H9 (cell line): Measurements from ENCODE around the gene NECAB3. TPM values are rescaled to one million over a fixed set of nuclear protein-coding genes. Genes with fewer than 3 reads are reported as not detected.

Experiments used
- DNase-seq: peaks from one replicate; pipeline ENCODE4 v3.0.0-alpha.2; 2017
- H2AFZ ChIP-seq: one replicate; pipeline ENCODE4 v1.6.1; 2013; ENCODE audit warnings: mild to moderate bottlenecking, low read length, control low read depth, moderate library complexity
- H2AK5ac ChIP-seq: 2 replicates; pipeline ENCODE4 v1.6.1; 2013; ENCODE audit warnings: low read length, control low read depth, mixed read lengths; ENCODE audit not compliant: insufficient read length
- H2BK120ac ChIP-seq: one replicate; pipeline ENCODE4 v1.6.1; 2013; ENCODE audit warnings: low read depth, mild to moderate bottlenecking, low read length, control low read depth, inconsistent platforms; ENCODE audit not compliant: poor library complexity, severe bottlenecking
- H2BK12ac ChIP-seq: 2 replicates; pipeline ENCODE4 v1.6.1; 2013; ENCODE audit warnings: low read length, control low read depth, mixed read lengths, low read depth; ENCODE audit not compliant: insufficient read length
- H2BK15ac ChIP-seq: 2 replicates; pipeline ENCODE4 v1.6.1; 2013; ENCODE audit warnings: low read depth, low read length, control low read depth
- H2BK20ac ChIP-seq: one replicate; pipeline ENCODE4 v1.6.1; 2013; ENCODE audit warnings: low read depth, mild to moderate bottlenecking, low read length, control low read depth, inconsistent platforms; ENCODE audit not compliant: poor library complexity, severe bottlenecking
- H2BK5ac ChIP-seq: 2 replicates; pipeline ENCODE4 v1.6.1; 2013; ENCODE audit warnings: low read length, control low read depth, mixed read lengths; ENCODE audit not compliant: insufficient read length
- H3K14ac ChIP-seq: 2 replicates; pipeline ENCODE4 v1.6.1; 2013; ENCODE audit warnings: low read length, control low read depth; ENCODE audit not compliant: insufficient read depth
- H3K18ac ChIP-seq: 2 replicates; pipeline ENCODE4 v1.6.1; 2013; ENCODE audit warnings: low read depth, mild to moderate bottlenecking, mixed read lengths, low read length, control low read depth; ENCODE audit not compliant: insufficient read length
- H3K23ac ChIP-seq: 2 replicates; pipeline ENCODE4 v1.6.1; 2013; ENCODE audit warnings: low read length, control low read depth, mixed read lengths, low read depth; ENCODE audit not compliant: insufficient read length
- H3K23me2 ChIP-seq: 2 replicates; pipeline ENCODE4 v1.6.1; 2013; ENCODE audit warnings: low read depth, mild to moderate bottlenecking, mixed read lengths, low read length, control low read depth; ENCODE audit not compliant: insufficient read length, poor library complexity, severe bottlenecking
- H3K27ac ChIP-seq: 2 replicates; pipeline ENCODE4 v1.5.1; 2013; ENCODE audit warnings: low read length, control low read depth, mixed read lengths, low read depth; ENCODE audit not compliant: insufficient read length
- H3K27me3 ChIP-seq: 2 replicates; pipeline ENCODE4 v1.6.1; 2013; ENCODE audit warnings: low read length, control low read depth, inconsistent platforms; ENCODE audit not compliant: insufficient read depth
- H3K4ac ChIP-seq: 2 replicates; pipeline ENCODE4 v1.6.1; 2013; ENCODE audit warnings: low read depth, mild to moderate bottlenecking, control low read depth, inconsistent platforms, low read length, moderate library complexity
- H3K4me1 ChIP-seq: 2 replicates; pipeline ENCODE4 v1.6.1; 2013; ENCODE audit warnings: low read length, control low read depth, inconsistent platforms; ENCODE audit not compliant: insufficient read depth
- H3K4me2 ChIP-seq: 2 replicates; pipeline ENCODE4 v1.6.1; 2013; ENCODE audit warnings: low read length, control low read depth, mixed read lengths; ENCODE audit not compliant: insufficient read length, insufficient read depth
- H3K56ac ChIP-seq: 2 replicates; pipeline ENCODE4 v1.6.1; 2013; ENCODE audit warnings: low read depth, mild to moderate bottlenecking, mixed read lengths, low read length, control low read depth; ENCODE audit not compliant: insufficient read length
- H3K79me1 ChIP-seq: 2 replicates; pipeline ENCODE4 v1.6.1; 2013; ENCODE audit warnings: low read depth, mild to moderate bottlenecking, moderate library complexity, low read length, control low read depth, inconsistent platforms; ENCODE audit not compliant: insufficient read depth, poor library complexity, severe bottlenecking
- H3K79me2 ChIP-seq: 2 replicates; pipeline ENCODE4 v1.6.1; 2013; ENCODE audit warnings: low read length, control low read depth, inconsistent platforms; ENCODE audit not compliant: insufficient read depth
- H3K9ac ChIP-seq: 2 replicates; pipeline ENCODE4 v1.6.1; 2013; ENCODE audit warnings: low read length, control low read depth, mixed read lengths; ENCODE audit not compliant: insufficient read length; ENCODE audit errors: extremely low read depth
- H3K9me3 ChIP-seq: one replicate; pipeline ENCODE4 v1.6.1; 2013; ENCODE audit warnings: low read depth, low read length, inconsistent platforms; ENCODE audit not compliant: control insufficient read depth
- H3T11ph ChIP-seq: one replicate; pipeline ENCODE4 v1.6.1; 2013; ENCODE audit warnings: mild to moderate bottlenecking, low read length, control low read depth, inconsistent platforms
- H4K20me1 ChIP-seq: one replicate; pipeline ENCODE4 v1.6.1; 2013; ENCODE audit not compliant: control insufficient read depth, insufficient read length, insufficient read depth
- H4K5ac ChIP-seq: 2 replicates; pipeline ENCODE4 v1.6.1; 2013; ENCODE audit warnings: low read depth, mild to moderate bottlenecking, mixed read lengths, low read length, control low read depth; ENCODE audit not compliant: insufficient read length
- H4K8ac ChIP-seq: replicated peaks from 2 replicates; pipeline ENCODE4 v1.6.1; 2013; ENCODE audit warnings: low read length, control low read depth, mixed read lengths, low read depth; ENCODE audit not compliant: insufficient read length
- H4K91ac ChIP-seq: 2 replicates; pipeline ENCODE4 v1.6.1; 2013; ENCODE audit warnings: low read depth, mild to moderate bottlenecking, moderate library complexity, mixed read lengths, low read length, control low read depth; ENCODE audit not compliant: insufficient read length
- H3K27ac Mint-ChIP-seq, 3 experiments: 2 replicates in 2 of 3; 3 replicates in 1 of 3; pipeline ENCODE4 v1.8.0; 2020 to 2021; ENCODE audit warnings: mixed read lengths in 3 of 3, mild to moderate bottlenecking in 1 of 3, moderate library complexity in 1 of 3
- H3K27me3 Mint-ChIP-seq: 2 replicates; pipeline ENCODE4 v1.8.0; 2021; ENCODE audit warnings: low read depth, mild to moderate bottlenecking, moderate library complexity, mixed read lengths
- H3K36me3 Mint-ChIP-seq, 3 experiments: 2 replicates in 2 of 3; 3 replicates in 1 of 3; pipeline ENCODE4 v1.8.0; 2020 to 2021; ENCODE audit warnings: low read depth in 3 of 3, mixed read lengths in 3 of 3; ENCODE audit not compliant: insufficient read depth in 1 of 3
- H3K4me1 Mint-ChIP-seq, 2 experiments: 2 replicates each; pipeline ENCODE4 v1.8.0; 2020; ENCODE audit warnings: mixed read lengths in 2 of 2
- H3K4me3 Mint-ChIP-seq, 2 experiments: 2 replicates in 1 of 2; 3 replicates in 1 of 2; pipeline ENCODE4 v1.8.0; 2020 to 2021; ENCODE audit warnings: mild to moderate bottlenecking in 2 of 2, mixed read lengths in 2 of 2, moderate library complexity in 1 of 2
- H3K9me3 Mint-ChIP-seq, 2 experiments: 2 replicates in 1 of 2; 3 replicates in 1 of 2; pipeline ENCODE4 v1.8.0; 2020; ENCODE audit warnings: mild to moderate bottlenecking in 2 of 2, mixed read lengths in 2 of 2, moderate library complexity in 1 of 2
- CTCF ChIP-seq: fragments of 200-600 bp; sonication (generic); conservative IDR thresholded peaks from 3 replicates; pipeline ENCODE4 v1.8.0; 2021; ENCODE audit warnings: antibody characterized with exemption, mild to moderate bottlenecking
- WGBS: extraction: QIAGEN DNeasy Blood & Tissue Kit; methylation state at CpG from one replicate; pipeline ENCODE4 v1.1.7; 2013; ENCODE audit warnings: missing lambda C conversion rate, low lambda C conversion rate, mixed read lengths; ENCODE audit not compliant: insufficient read length; ENCODE audit errors: extremely low coverage; 5-methylcytosine and 5-hydroxymethylcytosine counted together
- total RNA-seq: library from RNA; stranded (reverse); gene quantifications from 2 replicates; pipeline ENCODE4 v1.2.1, GENCODE V29; 2021

Gene NECAB3
- total RNA-seq, 1 experiment from 2014 or later, result 57.7 TPM

- H2BK12ac ChIP-seq, result no peak overlapping the region
- H2BK15ac ChIP-seq, result no peak overlapping the region
- peaks cover 8 to 18% (median 8%) of the 10 kb centered on the region in 3 experiments; a peak in 6 of 7 replicates for H3K36me3 Mint-ChIP-seq
- peaks cover 3 to 5% of the 10 kb centered on the region in 2 experiments for H3K4me1 Mint-ChIP-seq
- H2BK20ac ChIP-seq, result no peak overlapping the region
- H3K23ac ChIP-seq, result no peak overlapping the region
- H3K27ac Mint-ChIP-seq, result no peak overlapping the region
- no peak overlapping the region for H3K4me2 ChIP-seq
- H4K20me1 ChIP-seq, result no peaks in the 10 kb centered on the region
- TF ChIP-seq CTCF, result no peak
- H3K18ac ChIP-seq, result no peak overlapping the region
- H4K8ac ChIP-seq, result no peak overlapping the region
- H3K14ac ChIP-seq, result no peak overlapping the region
- no CpG with 5 or more reads among the region's 11 CpGs for WGBS
- H3K4ac ChIP-seq, result no peak overlapping the region
- H2AFZ ChIP-seq, result no peak overlapping the region
- peaks cover 7% of the 10 kb centered on the region; the same call in 1 of the 2 replicates for H3K27me3 Mint-ChIP-seq
- H3T11ph ChIP-seq, result no peak overlapping the region
- H3K4me1 ChIP-seq, result no peaks in the 10 kb centered on the region
- H3K9me3 Mint-ChIP-seq, result peaks cover 17 to 23% of the 10 kb centered on the region in 2 experiments
- DNase-seq, result no peak
- H3K9me3 ChIP-seq, result no peaks in the 10 kb centered on the region
- no peak overlapping the region for H2AK5ac ChIP-seq
- no peak overlapping the region for H4K5ac ChIP-seq
- no peak overlapping the region for H3K4me3 Mint-ChIP-seq
- no peak overlapping the region for H3K9ac ChIP-seq
- H3K27me3 ChIP-seq, result no peaks in the 10 kb centered on the region
- H2BK120ac ChIP-seq, result no peak overlapping the region
- no peak overlapping the region for H3K27ac ChIP-seq
- H3K56ac ChIP-seq, result no peak overlapping the region
- H3K79me2 ChIP-seq, result no peaks in the 10 kb centered on the region
- no peaks in the 10 kb centered on the region for H3K79me1 ChIP-seq
- no peak overlapping the region for H2BK5ac ChIP-seq
- no peaks in the 10 kb centered on the region for H3K23me2 ChIP-seq
- no peak overlapping the region for H4K91ac ChIP-seq
Measured at GRCh38 chr20:33704197-33704924, 30.1 kb upstream of the NECAB3 start.
